Endothelial cell of umbilical vein (primary cell): Measurements from ENCODE around the gene USP30. TPM values are rescaled to one million over a fixed set of nuclear protein-coding genes. Genes with fewer than 3 reads are reported as not detected.

Source experiments
- BruUV-seq: library from RNA; stranded (reverse); fragments of 400-500 nt; replicated peaks from 2 replicates; lab custom pipeline; 2021; lab: Mats Ljungman, UMichigan
- CTCF ChIA-PET: fragments of 300-600, 350-600 bp; sonication (Branson Sonifier 250); formaldehyde crosslinking; loops from one replicate; lab custom pipeline; 2021; ENCODE audit warnings: antibody characterized with exemption, inconsistent platforms; lab: Charles Lee
- POLR2A ChIA-PET: fragments of 300-600, 350-600 bp; sonication (Branson Sonifier 250); formaldehyde crosslinking; loops from one replicate; lab custom pipeline; 2021; ENCODE audit warnings: antibody characterized with exemption, inconsistent platforms; lab: Charles Lee
- DNase-seq: peaks from one replicate; pipeline ENCODE4 v3.0.0-alpha.2; 2011; ENCODE audit warnings: low read depth, low spot score
- FAIRE-seq: peaks from 2 replicates; lab custom pipeline; 2011; peaks lifted over from hg19 to GRCh38; lab: Jason Lieb, UNC
- H2AFZ ChIP-seq: 2 replicates; pipeline ENCODE4 v1.6.0; 2012; ENCODE audit warnings: low read depth, low read length, control low read depth, inconsistent platforms
- H3K27ac ChIP-seq: 2 replicates; pipeline ENCODE4 v1.5.1; 2011; ENCODE audit warnings: low read depth, mild to moderate bottlenecking, control low read depth, low read length, moderate library complexity; ENCODE audit not compliant: insufficient read depth
- H3K27me3 ChIP-seq, 2 experiments: 2 replicates each; pipeline versions ENCODE4 v1.6.0 to v1.6.1; 2011; ENCODE audit warnings: low read length in 2 of 2, mixed read lengths in 1 of 2; ENCODE audit not compliant: control insufficient read depth in 2 of 2, insufficient read depth in 2 of 2
- H3K36me3 ChIP-seq, 2 experiments: 2 replicates in 1 of 2; 3 replicates in 1 of 2; pipeline ENCODE4 v1.5.1; 2011; ENCODE audit warnings: low read length in 2 of 2, mild to moderate bottlenecking in 1 of 2, moderate library complexity in 1 of 2; ENCODE audit not compliant: control insufficient read depth in 2 of 2, insufficient read depth in 2 of 2; ENCODE audit errors: extremely low read depth in 1 of 2
- H3K4me1 ChIP-seq: 3 replicates; pipeline ENCODE4 v1.5.1; 2011; ENCODE audit warnings: mild to moderate bottlenecking, low read length; ENCODE audit not compliant: control insufficient read depth, insufficient read depth; ENCODE audit errors: extremely low read depth
- H3K4me2 ChIP-seq: 2 replicates; pipeline ENCODE4 v1.6.1; 2011; ENCODE audit warnings: low read length, control low read depth, mixed read lengths; ENCODE audit not compliant: insufficient read depth
- H3K4me3 ChIP-seq, 3 experiments: fragments of 200-600 bp in 1 of 3; sonication (generic), shearing (Covaris generic) in 1 of 3; replicated peaks in 1 of 3; 2 replicates each; pipeline ENCODE4 v1.5.1; 2011 to 2016; ENCODE audit warnings: control low read depth in 3 of 3, low read length in 3 of 3, mild to moderate bottlenecking in 2 of 3, inconsistent platforms in 1 of 3, low read depth in 1 of 3, moderate library complexity in 1 of 3; ENCODE audit not compliant: insufficient read depth in 1 of 3
- H3K79me2 ChIP-seq: 2 replicates; pipeline ENCODE4 v1.6.0; 2012; ENCODE audit warnings: low read length, inconsistent platforms; ENCODE audit not compliant: control insufficient read depth, insufficient read depth
- H3K9ac ChIP-seq: replicated peaks from 2 replicates; pipeline ENCODE3; 2011; ENCODE audit warnings: low read length, control low read depth; ENCODE audit not compliant: insufficient read depth; ENCODE audit errors: extremely low read depth
- H3K9me1 ChIP-seq: replicated peaks from 3 replicates; pipeline ENCODE4 v1.6.0; 2011; ENCODE audit warnings: mild to moderate bottlenecking, low read length; ENCODE audit not compliant: control insufficient read depth, insufficient read depth; ENCODE audit errors: extremely low read depth
- H3K9me3 ChIP-seq: replicated peaks from 2 replicates; pipeline ENCODE4 v1.5.1; 2012; ENCODE audit warnings: low read length, inconsistent platforms; ENCODE audit not compliant: control insufficient read depth, insufficient read depth
- H4K20me1 ChIP-seq: replicated peaks from 2 replicates; pipeline ENCODE3; 2011; ENCODE audit warnings: mild to moderate bottlenecking, low read length; ENCODE audit not compliant: control insufficient read depth, insufficient read depth; ENCODE audit errors: extremely low read depth
- EZH2 ChIP-seq: IDR thresholded peaks from 2 replicates; pipeline ENCODE4 v1.6.1; 2012; ENCODE audit warnings: borderline replicate concordance, low read depth, mild to moderate bottlenecking, moderate library complexity, low read length, inconsistent platforms; ENCODE audit not compliant: severe bottlenecking
- FOS ChIP-seq: IDR thresholded peaks from 2 replicates; pipeline ENCODE4 v1.6.1; 2011; ENCODE audit warnings: mild to moderate bottlenecking, low read length, moderate library complexity, borderline replicate concordance; ENCODE audit not compliant: insufficient read depth
- GATA2 ChIP-seq: IDR thresholded peaks from 2 replicates; pipeline ENCODE4 v1.7.0; 2011; ENCODE audit warnings: low read depth, mild to moderate bottlenecking, moderate library complexity, mixed read lengths, low read length; ENCODE audit not compliant: insufficient read length, insufficient read depth
- JUN ChIP-seq: IDR thresholded peaks from 2 replicates; pipeline ENCODE4 v1.6.1; 2011; ENCODE audit warnings: borderline replicate concordance, low read depth; ENCODE audit not compliant: insufficient read length, insufficient read depth
- MYC ChIP-seq: IDR thresholded peaks from one replicate; pipeline ENCODE4 v1.6.1; 2011; ENCODE audit warnings: mild to moderate bottlenecking, low read depth, low read length
- POLR2A ChIP-seq: IDR thresholded peaks from 2 replicates; pipeline ENCODE4 v1.6.1; 2012; ENCODE audit warnings: low read depth, mild to moderate bottlenecking, control low read depth, low read length
- POLR2AphosphoS5 ChIP-seq: IDR thresholded peaks from 2 replicates; pipeline ENCODE4 v1.6.1; 2012; ENCODE audit warnings: low read depth, mild to moderate bottlenecking, control low read depth, low read length, moderate library complexity; ENCODE audit not compliant: insufficient read depth
- dilution Hi-C: fragments of 300-500 bp; cut with MboI; formaldehyde crosslinking; loops from one replicate; pipeline ENCODE4 v1.15.0; 2019; ENCODE audit warnings: low sequenced_read_pairs; ENCODE audit not compliant: extremely low pct_ligation_motif_present
- intact Hi-C: fragments of 100-400 bp; cut with micrococcal nuclease; formaldehyde crosslinking; loops from one replicate; pipeline ENCODE4 v1.10.0; 2022
- polyA plus RNA-seq, 4 experiments: library from polyadenylated mRNA; depleted of rRNA in 3 of 4; stranded (reverse) in 3 of 4; unstranded in 1 of 4; fragments of >200 nt; gene quantifications; 2 replicates each; pipeline versions ENCODE4 v1.2.1 to v1.2.3, GENCODE V29; 2011 to 2012; ENCODE audit warnings: missing spikeins in 1 of 4
- total RNA-seq: library from RNA; stranded (reverse); gene quantifications from 2 replicates; pipeline ENCODE4 v1.2.3, GENCODE V29; 2021
- TF ChIP-seq, protein P1 (sequence below): IDR thresholded peaks from 2 replicates; pipeline ENCODE4 v1.6.1; 2011; ENCODE audit not compliant: insufficient read depth, insufficient read length
- TF ChIP-seq, protein P2 (sequence below), 2 donors: IDR thresholded peaks; 1 replicate in 1 of 2; 2 replicates in 1 of 2; pipeline ENCODE4 v1.5.1; 2011; ENCODE audit warnings: low read length in 2 of 2, mild to moderate bottlenecking in 2 of 2, moderate library complexity in 2 of 2, control low read depth in 1 of 2, inconsistent platforms in 1 of 2, low read depth in 1 of 2; ENCODE audit not compliant: insufficient read depth in 1 of 2; ENCODE audit errors: extremely low read depth in 1 of 2

USP30 gene
- total and polyA plus RNA-seq, 2 donors (not counting 3 experiments of a cell fraction or from before 2014, with no cell fraction given), result 14.2 to 24.3 TPM

DNA sequence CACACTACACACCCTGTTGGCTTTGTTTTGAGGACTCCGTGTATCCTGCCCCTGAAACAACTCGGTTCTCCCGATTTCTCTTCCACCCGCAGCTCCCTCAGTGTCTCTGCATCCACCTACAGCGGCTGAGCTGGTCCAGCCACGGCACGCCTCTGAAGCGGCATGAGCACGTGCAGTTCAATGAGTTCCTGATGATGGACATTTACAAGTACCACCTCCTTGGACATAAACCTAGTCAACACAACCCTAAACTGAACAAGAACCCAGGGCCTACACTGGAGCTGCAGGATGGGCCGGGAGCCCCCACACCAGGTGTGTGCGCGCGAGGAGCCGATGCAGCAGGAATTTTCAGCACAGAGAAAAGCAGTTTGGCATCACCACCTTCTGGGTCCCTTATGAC is 30.4 kb downstream of the USP30 start:
- TF ChIP-seq, protein P1, sequence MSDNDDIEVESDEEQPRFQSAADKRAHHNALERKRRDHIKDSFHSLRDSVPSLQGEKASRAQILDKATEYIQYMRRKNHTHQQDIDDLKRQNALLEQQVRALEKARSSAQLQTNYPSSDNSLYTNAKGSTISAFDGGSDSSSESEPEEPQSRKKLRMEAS, result no peak
- TF ChIP-seq JUN, result no peak
- no peak for TF ChIP-seq POLR2A
- TF ChIP-seq, protein P2, sequence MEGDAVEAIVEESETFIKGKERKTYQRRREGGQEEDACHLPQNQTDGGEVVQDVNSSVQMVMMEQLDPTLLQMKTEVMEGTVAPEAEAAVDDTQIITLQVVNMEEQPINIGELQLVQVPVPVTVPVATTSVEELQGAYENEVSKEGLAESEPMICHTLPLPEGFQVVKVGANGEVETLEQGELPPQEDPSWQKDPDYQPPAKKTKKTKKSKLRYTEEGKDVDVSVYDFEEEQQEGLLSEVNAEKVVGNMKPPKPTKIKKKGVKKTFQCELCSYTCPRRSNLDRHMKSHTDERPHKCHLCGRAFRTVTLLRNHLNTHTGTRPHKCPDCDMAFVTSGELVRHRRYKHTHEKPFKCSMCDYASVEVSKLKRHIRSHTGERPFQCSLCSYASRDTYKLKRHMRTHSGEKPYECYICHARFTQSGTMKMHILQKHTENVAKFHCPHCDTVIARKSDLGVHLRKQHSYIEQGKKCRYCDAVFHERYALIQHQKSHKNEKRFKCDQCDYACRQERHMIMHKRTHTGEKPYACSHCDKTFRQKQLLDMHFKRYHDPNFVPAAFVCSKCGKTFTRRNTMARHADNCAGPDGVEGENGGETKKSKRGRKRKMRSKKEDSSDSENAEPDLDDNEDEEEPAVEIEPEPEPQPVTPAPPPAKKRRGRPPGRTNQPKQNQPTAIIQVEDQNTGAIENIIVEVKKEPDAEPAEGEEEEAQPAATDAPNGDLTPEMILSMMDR (IDR thresholded peaks at IDR 0.05; ENCODE audit: extremely low read depth in 1 of 2, insufficient read depth in 1 of 2, low read depth in 1 of 2, low read length in 2 of 2), result no peak
- Histone ChIP-seq H3K27ac (no peak overlapping the region), H4K20me1 (no peaks in the 10 kb centered on the region), H3K4me3 (no peak overlapping the region), H3K9me1 (no peaks in the 10 kb centered on the region), H3K9ac (no peak overlapping the region), H3K27me3 (no peaks in the 10 kb centered on the region), H3K36me3 (peaks cover 10 to 19% of the 10 kb centered on the region in 2 experiments), H3K79me2 (no peaks in the 10 kb centered on the region), H3K4me2 (no peak overlapping the region), H3K9me3 (no peaks in the 10 kb centered on the region), H2AFZ (no peak overlapping the region), H3K4me1 (no peaks in the 10 kb centered on the region)
- no TSS peak for BruUV-seq
- DNase-seq (no peak), FAIRE-seq (no peak)
- dilution Hi-C loops (no loop called here), intact Hi-C loops (no loop called here)
- ChIA-PET POLR2A (no interaction called here), CTCF (no interaction called here)

DNA sequence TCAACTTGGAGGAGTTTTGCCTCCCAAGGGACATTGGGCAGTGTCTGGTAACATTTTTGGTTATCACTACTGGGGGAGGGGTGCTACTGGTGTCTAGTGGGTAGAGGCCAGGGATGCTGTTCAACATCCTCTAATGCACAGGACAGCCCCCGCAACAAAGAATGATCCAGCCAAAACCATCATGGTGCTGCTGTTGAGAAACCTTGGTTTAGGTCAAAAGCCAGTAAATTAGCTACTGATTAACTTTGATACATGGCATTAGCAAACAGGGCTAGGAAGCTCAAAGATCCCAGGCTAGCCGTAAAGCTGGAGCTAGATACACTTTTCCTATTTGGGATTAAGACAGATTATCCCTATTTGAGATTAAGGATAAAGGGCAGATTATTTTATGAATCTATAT is 32.0 kb downstream of the USP30 start:
- H3K9me1 ChIP-seq, result no peaks in the 10 kb centered on the region
- peaks cover 10 to 21% of the 10 kb centered on the region in 2 experiments for H3K36me3 ChIP-seq
- H2AFZ ChIP-seq, result no peak overlapping the region
- ChIA-PET CTCF (no interaction called here), POLR2A (no interaction called here)
- dilution Hi-C loops, result no loop called here
- H3K79me2 ChIP-seq, result no peaks in the 10 kb centered on the region
- no peaks in the 10 kb centered on the region for H3K27me3 ChIP-seq
- no peak for DNase-seq
- no peak for FAIRE-seq
- H3K4me3 ChIP-seq, result no peak overlapping the region
- TF ChIP-seq FOS (no peak), EZH2 (no peak), GATA2 (no peak), JUN (no peak), POLR2AphosphoS5 (no peak), MYC (no peak)
- TF ChIP-seq, protein P1, result no peak
- TF ChIP-seq, protein P2 (IDR thresholded peaks at IDR 0.05; ENCODE audit: extremely low read depth in 1 of 2, insufficient read depth in 1 of 2, low read depth in 1 of 2, low read length in 2 of 2), result no peak
- no peaks in the 10 kb centered on the region for H3K9me3 ChIP-seq
- H3K4me2 ChIP-seq, result no peak overlapping the region
- intact Hi-C loops, result no loop called here
- no peak overlapping the region for H3K9ac ChIP-seq
- BruUV-seq, result no TSS peak
- H3K4me1 ChIP-seq, result no peaks in the 10 kb centered on the region
- H4K20me1 ChIP-seq, result no peaks in the 10 kb centered on the region
- H3K27ac ChIP-seq, result no peak overlapping the region
